ENCODE data around the gene SEL1L. TPM values are rescaled to one million over a fixed set of nuclear protein-coding genes. Genes with fewer than 3 reads are reported as not detected.
"Not testable (repeated sequence)": the region's sequence is repeated elsewhere in the genome, so short reads cannot be mapped to it uniquely, and the experiment has no call there.

The SEL1L gene
- total RNA-seq, 1 experiment from 2014 or later = 26.7 TPM

- Histone ChIP-seq H3K27me3 (no peaks in the 10 kb centered on the region), H3K4me1 (no peaks in the 10 kb centered on the region), H3K9me3 (replicated peaks) (no peaks in the 10 kb centered on the region), H3K36me3 (peaks cover 9% of the 10 kb centered on the region), H3K27ac (no peak overlapping the region), H3K4me3 (no peak overlapping the region)
- DNase-seq = no peak
Observed at GRCh38 chr14:81473456-81474147, 60.1 kb downstream of the SEL1L start.

- Histone ChIP-seq H3K4me3 (no peak overlapping the region), H3K9me3 (replicated peaks) (no peaks in the 10 kb centered on the region), H3K27ac (no peak overlapping the region), H3K36me3 (peaks cover 9% of the 10 kb centered on the region), H3K27me3 (no peaks in the 10 kb centered on the region), H3K4me1 (no peaks in the 10 kb centered on the region)
- no peak for DNase-seq
Observed at GRCh38 chr14:81472096-81472800, 61.4 kb downstream of the SEL1L start.

- no peak for DNase-seq
- Histone ChIP-seq H3K4me3 (no peak overlapping the region), H3K36me3 (peaks cover 9% of the 10 kb centered on the region), H3K27ac (no peak overlapping the region), H3K4me1 (no peaks in the 10 kb centered on the region), H3K9me3 (replicated peaks) (no peaks in the 10 kb centered on the region), H3K27me3 (no peaks in the 10 kb centered on the region)
Observed at GRCh38 chr14:81471062-81471461, 62.6 kb downstream of the SEL1L start.

DNA sequence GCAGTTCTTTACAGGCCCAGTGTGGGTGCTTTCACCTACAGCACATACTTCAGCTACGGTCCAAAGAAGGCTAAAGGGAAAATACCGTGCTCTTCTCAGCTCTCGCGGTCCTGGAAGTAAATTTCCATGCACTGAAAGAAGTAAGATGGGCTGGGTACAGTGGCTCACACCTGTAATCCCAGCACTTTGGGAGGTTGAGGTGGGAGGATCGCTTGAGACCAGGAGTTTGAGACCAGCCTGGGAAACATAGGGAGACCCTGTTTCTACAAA is 63.2 kb downstream of the SEL1L start:
- H3K27ac ChIP-seq; DNase-seq; H3K36me3 ChIP-seq; H3K4me3 ChIP-seq; H3K27me3 ChIP-seq; H3K9me3 ChIP-seq (replicated peaks); H3K4me1 ChIP-seq: not testable (repeated sequence)

GRCh38 chr14:81466854-81467253 is 66.8 kb downstream of the SEL1L start:
- no peaks in the 10 kb centered on the region for H3K36me3 ChIP-seq

DNA sequence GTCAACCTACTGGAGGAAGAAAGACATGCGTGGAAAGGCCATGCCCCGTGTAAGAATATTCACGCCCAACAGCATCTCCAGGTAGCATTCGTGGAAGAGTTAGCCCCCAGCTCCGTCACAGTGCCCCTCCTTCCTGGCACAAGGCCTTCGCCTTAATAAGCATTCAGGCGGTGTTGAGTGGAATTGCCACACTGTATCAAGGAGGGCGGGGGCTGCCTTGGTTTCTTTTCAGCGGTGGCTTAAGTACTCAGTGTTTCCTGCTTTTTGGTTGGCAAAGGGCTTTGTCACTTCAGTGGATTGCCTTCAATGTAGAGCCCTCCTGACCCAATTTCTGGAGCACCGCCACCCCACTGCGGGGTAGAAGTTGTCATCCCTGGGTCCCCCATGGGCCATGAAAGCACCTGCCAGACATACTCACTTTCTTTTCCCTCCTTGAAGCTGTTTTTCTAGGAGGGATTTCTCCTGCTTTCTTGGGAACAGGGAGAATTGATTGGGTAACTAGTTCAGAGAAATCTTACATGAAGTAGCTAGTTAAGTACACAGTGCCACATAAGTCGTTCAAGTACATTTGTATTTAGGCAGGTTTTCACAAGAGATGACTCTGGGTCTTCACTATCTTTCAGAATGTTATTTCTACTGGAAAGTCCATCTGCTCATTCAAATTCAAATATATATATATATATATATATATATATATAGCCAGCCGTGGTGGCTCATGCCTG is 68.0 kb downstream of the SEL1L start:
- Histone ChIP-seq H3K4me1 (no peaks in the 10 kb centered on the region), H3K27me3 (no peaks in the 10 kb centered on the region), H3K27ac (no peak overlapping the region), H3K4me3 (no peak overlapping the region), H3K36me3 (no peaks in the 10 kb centered on the region), H3K9me3 (replicated peaks) (no peaks in the 10 kb centered on the region)
- DNase-seq = no peak

More at GRCh38 chr14:81466854-81467253, 66.8 kb downstream of the SEL1L start:
- Histone ChIP-seq H3K9me3 (replicated peaks) (no peaks in the 10 kb centered on the region), H3K27me3 (no peaks in the 10 kb centered on the region), H3K27ac (no peak overlapping the region), H3K4me3 (no peak overlapping the region), H3K4me1 (no peaks in the 10 kb centered on the region)
- no peak for DNase-seq

DNA sequence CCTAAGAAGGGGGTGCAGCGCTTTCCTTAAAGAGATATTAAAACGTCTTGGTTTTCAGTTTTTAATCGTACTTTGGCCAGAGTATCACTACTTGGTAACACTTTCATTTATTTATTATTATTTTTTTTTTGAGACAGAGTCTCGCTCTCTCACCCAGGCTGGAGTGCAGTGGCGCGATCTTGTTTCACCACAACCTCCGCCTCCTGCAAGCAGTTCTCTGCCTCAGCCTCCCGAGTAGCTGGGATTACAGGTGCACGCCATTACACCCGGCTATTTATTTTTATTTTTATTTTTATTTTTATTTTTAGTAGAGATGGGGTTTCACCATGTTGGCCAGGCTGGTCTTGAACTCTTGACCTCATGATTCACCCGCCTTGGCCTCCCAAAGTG is 68.7 kb downstream of the SEL1L start:
- not testable (repeated sequence) for H3K36me3 ChIP-seq, DNase-seq, H3K27me3 ChIP-seq

GRCh38 chr14:81464253-81465002 is 69.2 kb downstream of the SEL1L start:
- Histone ChIP-seq H3K27ac (peak overlapping the region; percentile 53), H3K27me3 (no peaks in the 10 kb centered on the region), H3K36me3 (no peaks in the 10 kb centered on the region), H3K4me1 (no peaks in the 10 kb centered on the region), H3K9me3 (replicated peaks) (no peaks in the 10 kb centered on the region), H3K4me3 (peak overlapping the region; percentile 64)
- peak; percentile 35 to 82 for DNase-seq

More for the DNA sequence above, 68.7 kb downstream of the SEL1L start:
- peak overlapping the region; percentile 53 for H3K27ac ChIP-seq
- not testable (repeated sequence) for H3K9me3 ChIP-seq (replicated peaks); H3K4me1 ChIP-seq
- H3K4me3 ChIP-seq = peak overlapping the region; percentile 64

DNA sequence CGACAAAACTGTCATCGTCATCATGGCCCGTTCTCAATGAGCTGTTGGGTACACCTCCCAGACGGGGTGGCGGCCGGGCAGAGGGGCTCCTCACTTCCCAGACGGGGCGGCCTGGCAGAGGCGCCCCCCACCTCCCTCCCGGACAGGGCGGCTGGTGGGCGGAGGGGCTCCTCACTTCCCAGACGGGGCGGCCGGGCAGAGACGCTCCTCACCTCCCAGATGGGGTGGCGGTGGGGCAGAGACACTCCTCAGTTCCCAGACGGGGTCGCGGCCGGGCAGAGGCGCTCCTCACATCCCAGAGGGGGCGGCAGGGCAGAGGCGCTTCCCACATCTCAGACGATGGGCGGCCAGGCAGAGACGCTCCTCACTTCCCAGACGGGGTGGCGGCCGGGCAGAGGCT is 71.3 kb downstream of the SEL1L start:
- not testable (repeated sequence) for H3K27ac ChIP-seq; H3K36me3 ChIP-seq; H3K4me3 ChIP-seq; H3K9me3 ChIP-seq (replicated peaks); DNase-seq; H3K27me3 ChIP-seq; H3K4me1 ChIP-seq

GRCh38 chr14:81459912-81460311 is 73.7 kb downstream of the SEL1L start:
- H3K27me3 ChIP-seq = no peaks in the 10 kb centered on the region
- H3K9me3 ChIP-seq (replicated peaks) = no peaks in the 10 kb centered on the region
- no peak for DNase-seq
- H3K27ac ChIP-seq = no peak overlapping the region
- H3K4me3 ChIP-seq = no peak overlapping the region
- H3K4me1 ChIP-seq = no peaks in the 10 kb centered on the region
- H3K36me3 ChIP-seq = no peaks in the 10 kb centered on the region

- H3K4me3 ChIP-seq = no peak overlapping the region
- no peaks in the 10 kb centered on the region for H3K4me1 ChIP-seq
- no peak for DNase-seq
- no peak overlapping the region for H3K27ac ChIP-seq
- H3K36me3 ChIP-seq = no peaks in the 10 kb centered on the region
- no peaks in the 10 kb centered on the region for H3K27me3 ChIP-seq
- H3K9me3 ChIP-seq (replicated peaks) = no peaks in the 10 kb centered on the region
Observed at GRCh38 chr14:81458352-81458751, 75.3 kb downstream of the SEL1L start.

DNA sequence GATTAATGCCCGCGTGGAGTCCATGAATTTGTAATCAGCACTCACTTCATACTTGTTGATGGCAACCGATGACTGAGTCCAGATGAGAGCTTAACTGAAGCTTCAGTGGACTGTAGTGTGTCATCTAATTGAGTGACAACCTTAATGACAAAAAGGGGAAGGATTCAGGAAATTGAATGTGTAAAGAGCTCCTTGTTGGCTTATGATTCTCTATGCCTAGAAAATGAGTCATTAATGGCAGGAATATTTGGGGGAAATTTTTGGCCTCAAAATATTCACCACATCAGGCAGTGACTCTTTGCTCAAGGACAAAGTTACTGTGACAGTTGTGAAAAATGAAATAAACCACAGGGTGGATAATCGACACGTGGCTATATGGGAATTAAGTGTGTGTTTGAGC is 78.3 kb downstream of the SEL1L start:
- no peaks in the 10 kb centered on the region for H3K27me3 ChIP-seq
- no peaks in the 10 kb centered on the region for H3K36me3 ChIP-seq
- peaks cover 4% of the 10 kb centered on the region for H3K4me1 ChIP-seq
- no peak overlapping the region for H3K27ac ChIP-seq
- H3K4me3 ChIP-seq = no peak overlapping the region
- no peaks in the 10 kb centered on the region for H3K9me3 ChIP-seq (replicated peaks)
- no peak for DNase-seq

DNA sequence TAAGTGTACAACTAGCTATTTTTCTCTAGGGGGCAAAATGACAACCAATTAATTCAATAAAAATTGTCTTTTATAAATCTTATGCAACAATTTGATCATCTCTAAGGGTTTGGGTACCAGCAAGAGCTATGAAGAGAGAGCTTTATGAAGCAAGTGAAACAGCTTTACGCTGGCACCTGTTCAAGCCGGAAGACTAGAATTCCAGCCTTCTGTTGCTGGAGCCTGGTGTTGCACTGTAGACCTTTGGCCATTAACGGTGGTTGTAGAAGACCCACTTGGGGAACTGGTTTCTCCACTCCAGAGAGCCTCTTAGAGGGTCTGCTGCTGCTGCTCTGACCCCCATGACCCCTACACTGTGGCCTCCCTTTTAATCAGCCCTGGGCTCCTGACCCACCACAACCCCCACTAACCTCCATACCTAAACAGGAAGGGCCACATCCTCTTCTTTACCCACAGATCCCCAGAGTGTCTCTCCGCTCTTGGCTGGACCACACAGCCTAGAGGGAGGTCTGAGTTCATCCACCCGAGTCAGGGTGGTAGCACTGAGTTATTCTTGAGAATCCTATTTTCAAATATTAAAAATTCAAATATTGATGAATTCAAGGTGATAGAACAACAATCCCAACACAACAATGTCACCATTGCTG is 79.0 kb downstream of the SEL1L start:
- Histone ChIP-seq H3K36me3 (no peaks in the 10 kb centered on the region), H3K27me3 (no peaks in the 10 kb centered on the region), H3K4me1 (peaks cover 5% of the 10 kb centered on the region), H3K27ac (no peak overlapping the region), H3K9me3 (replicated peaks) (no peaks in the 10 kb centered on the region), H3K4me3 (no peak overlapping the region)
- DNase-seq = no peak

GRCh38 chr14:81453166-81453766 is 80.4 kb downstream of the SEL1L start:
- Histone ChIP-seq H3K4me1 (peaks cover 13% of the 10 kb centered on the region), H3K27me3 (no peaks in the 10 kb centered on the region), H3K9me3 (replicated peaks) (no peaks in the 10 kb centered on the region), H3K36me3 (no peaks in the 10 kb centered on the region), H3K4me3 (peak overlapping the region; percentile 44), H3K27ac (no peak overlapping the region)
- DNase-seq = peak; percentile 47 to 74

Measured in SJCRH30 (cell line).